Retina (tissue), 1 donor: ENCODE results near the gene LUC7L3.
"Not testable (repeated sequence)": the region's sequence is repeated elsewhere in the genome, so short reads cannot be mapped to it uniquely, and the experiment has no call there.

Experiments
- DNase-seq: peaks from one replicate; pipeline ENCODE4 v3.0.0-alpha.2; 2016

Gene LUC7L3

GRCh38 chr17:50686494-50687199 lies 32.8 kb upstream of the LUC7L3 start:
- no peak for DNase-seq

GRCh38 chr17:50687200-50688066 lies 32.0 kb upstream of the LUC7L3 start:
- no peak for DNase-seq

- DNase-seq: no peak
These were observed 31.2 kb upstream of the LUC7L3 start for GRCh38 chr17:50688245-50688644.

GRCh38 chr17:50689251-50689650 lies 30.2 kb upstream of the LUC7L3 start:
- DNase-seq: peak; percentile 31

- peak; percentile 87 for DNase-seq
These were observed 29.2 kb upstream of the LUC7L3 start for GRCh38 chr17:50689956-50690886.

GRCh38 chr17:50690887-50691549 lies 28.4 kb upstream of the LUC7L3 start:
- no peak for DNase-seq

- DNase-seq: no peak
These were observed 27.6 kb upstream of the LUC7L3 start for GRCh38 chr17:50691550-50692447.

GRCh38 chr17:50692448-50693035 lies 26.9 kb upstream of the LUC7L3 start:
- no peak for DNase-seq

- DNase-seq: no peak
These were observed 26.2 kb upstream of the LUC7L3 start for GRCh38 chr17:50693036-50693682.

GRCh38 chr17:50696365-50696879 lies 23.0 kb upstream of the LUC7L3 start:
- no peak for DNase-seq

- no peak for DNase-seq
These were observed 22.3 kb upstream of the LUC7L3 start for GRCh38 chr17:50697062-50697461.

GRCh38 chr17:50697663-50698272 lies 21.6 kb upstream of the LUC7L3 start:
- DNase-seq: no peak

- DNase-seq: no peak
These were observed 20.0 kb upstream of the LUC7L3 start for GRCh38 chr17:50699410-50699809.

GRCh38 chr17:50703162-50703561 lies 16.2 kb upstream of the LUC7L3 start:
- DNase-seq: no peak

- DNase-seq: peak; percentile 92
These were observed 11.9 kb upstream of the LUC7L3 start, which contains the start of gene ANKRD40 for GRCh38 chr17:50707289-50708049. Gene ANKRD40, minus strand, starts transcription at chr17:50707914. Its CDS starts 260 bp downstream, at chr17:50707654.

- peak; percentile 32 for DNase-seq
These were observed 11.1 kb upstream of the LUC7L3 start for GRCh38 chr17:50708050-50709000.

GRCh38 chr17:50709053-50709452 lies 10.3 kb upstream of the LUC7L3 start:
- DNase-seq: not testable (repeated sequence)

- no peak for DNase-seq
These were observed 9.4 kb upstream of the LUC7L3 start for GRCh38 chr17:50710025-50710424.
